HepG2 (cell line): ENCODE measurements around the gene RASSF8. TPM values are rescaled to one million over a fixed set of nuclear protein-coding genes. Genes with fewer than 3 reads are reported as not detected.

ENCODE experiments used
- ATAC-seq: fragments of 200-7000 bp; cut with Tn5 transposase; 3 replicates; pipeline ENCODE4 v1.9.1; 2020; ENCODE audit warnings: mild to moderate bottlenecking, moderate library complexity
- BruUV-seq: library from RNA; stranded (reverse); fragments of 400-500 nt; replicated peaks from 2 replicates; lab custom pipeline; 2021; lab: Mats Ljungman, UMichigan
- CTCF ChIA-PET: fragments of 300-600 bp; formaldehyde crosslinking; extraction: SDS; loops from one replicate; lab custom pipeline; 2021; ENCODE audit warnings: low total read pairs, inconsistent platforms, low intra/inter-chr PET ratio; lab: Yijun Ruan, JAX
- POLR2A ChIA-PET: fragments of 350-600 bp; sonication (Branson Sonifier 250); formaldehyde crosslinking; loops from one replicate; lab custom pipeline; 2020; ENCODE audit warnings: antibody characterized with exemption, inconsistent platforms; lab: Yijun Ruan, JAX
- DNase-seq: peaks from one replicate; pipeline ENCODE4 v3.0.0-alpha.2; 2015; ENCODE audit warnings: low spot score
- FAIRE-seq: peaks from 3 replicates; lab custom pipeline; 2011; peaks lifted over from hg19 to GRCh38; lab: Jason Lieb, UNC
- H2AFZ ChIP-seq: one replicate; pipeline ENCODE4 v1.6.1; 2011; ENCODE audit warnings: low read length, inconsistent platforms
- H3K27ac ChIP-seq: fragments of 300-600 bp; 3 replicates; pipeline ENCODE4 v1.8.0; 2011; ENCODE audit warnings: mixed run types, mild to moderate bottlenecking, mixed read lengths, low read length, inconsistent platforms; ENCODE audit not compliant: insufficient read depth; ENCODE audit errors: extremely low read length
- H3K27me3 ChIP-seq, 2 experiments: fragments of 200-600 bp in 1 of 2; 2 replicates in 1 of 2; 3 replicates in 1 of 2; pipeline versions ENCODE4 v1.6.0 to v1.8.0; 2011; ENCODE audit warnings: low read length in 2 of 2, mild to moderate bottlenecking in 2 of 2, moderate library complexity in 2 of 2, inconsistent platforms in 1 of 2; ENCODE audit not compliant: insufficient read depth in 2 of 2, control insufficient read depth in 1 of 2
- H3K36me3 ChIP-seq, 2 experiments: fragments of 200-600 bp in 1 of 2; replicated peaks in 1 of 2; 2 replicates in 1 of 2; 3 replicates in 1 of 2; pipeline versions ENCODE4 v1.5.1 to v1.8.0; 2011; ENCODE audit warnings: low read length in 2 of 2, inconsistent platforms in 1 of 2; ENCODE audit not compliant: insufficient read depth in 2 of 2, control insufficient read depth in 1 of 2
- H3K4me1 ChIP-seq: 2 replicates; pipeline ENCODE4 v1.5.1; 2012; ENCODE audit warnings: low read length, inconsistent platforms; ENCODE audit not compliant: insufficient read depth
- H3K4me2 ChIP-seq: 2 replicates; pipeline ENCODE4 v1.6.0; 2011; ENCODE audit warnings: low read depth, low read length, inconsistent platforms
- H3K4me3 ChIP-seq, 3 experiments: fragments of 200-600 bp in 1 of 3; sonication (generic), shearing (Covaris generic) in 1 of 3; replicated peaks in 1 of 3; 2 replicates each; pipeline ENCODE4 v1.5.1; 2011 to 2016; ENCODE audit warnings: low read length in 3 of 3, inconsistent platforms in 2 of 3, low read depth in 2 of 3, mild to moderate bottlenecking in 2 of 3, control low read depth in 1 of 3, mixed read lengths in 1 of 3; ENCODE audit not compliant: insufficient read depth in 1 of 3
- H3K79me2 ChIP-seq: one replicate; pipeline ENCODE4 v1.6.1; 2011; ENCODE audit warnings: low read length, inconsistent platforms; ENCODE audit not compliant: insufficient read depth
- H3K9ac ChIP-seq: 2 replicates; pipeline ENCODE4 v1.6.0; 2011; ENCODE audit warnings: mild to moderate bottlenecking, low read depth, low read length, inconsistent platforms; ENCODE audit not compliant: insufficient read depth
- H3K9me3 ChIP-seq: 2 replicates; pipeline ENCODE4 v1.5.1; 2012; ENCODE audit warnings: mild to moderate bottlenecking, low read length
- H4K20me1 ChIP-seq: 2 replicates; pipeline ENCODE4 v1.6.0; 2011; ENCODE audit warnings: inconsistent platforms, mild to moderate bottlenecking, low read length, moderate library complexity; ENCODE audit not compliant: insufficient read depth
- HIC2 ChIP-seq: sonication (generic); formaldehyde crosslinking; IDR thresholded peaks from 2 replicates; pipeline ENCODE4 v1.9.0; 2022; ENCODE audit warnings: low read depth, missing genetic modification reagents
- MED13 ChIP-seq: sonication (generic); formaldehyde crosslinking; IDR thresholded peaks from 2 replicates; pipeline ENCODE4 v1.5.0; 2020; ENCODE audit warnings: missing genetic modification reagents
- NR2F6 ChIP-seq, 2 experiments: IDR thresholded peaks; 2 replicates each; pipeline ENCODE4 v1.6.1; 2016; ENCODE audit warnings: antibody characterized with exemption in 1 of 2, mild to moderate bottlenecking in 1 of 2
- SUZ12 ChIP-seq: fragments of 150-350 bp; IDR thresholded peaks from 2 replicates; pipeline ENCODE4 v1.6.1; 2014; ENCODE audit warnings: low read depth, low read length
- ZBTB14 ChIP-seq: sonication (generic); formaldehyde crosslinking; IDR thresholded peaks from 2 replicates; pipeline ENCODE4 v1.4.0; 2020; ENCODE audit warnings: missing genetic modification reagents
- ZBTB4 ChIP-seq: sonication (generic); formaldehyde crosslinking; IDR thresholded peaks from 2 replicates; pipeline ENCODE4 v1.4.0; 2020; ENCODE audit warnings: missing genetic modification reagents, mild to moderate bottlenecking, borderline replicate concordance
- ZNF343 ChIP-seq: sonication (generic); formaldehyde crosslinking; IDR thresholded peaks from 2 replicates; pipeline ENCODE4 v1.4.0; 2020; ENCODE audit warnings: mild to moderate bottlenecking, missing genetic modification reagents
- ZNF441 ChIP-seq: sonication (generic); formaldehyde crosslinking; IDR thresholded peaks from 2 replicates; pipeline ENCODE4 v1.7.0; 2021; ENCODE audit warnings: missing genetic modification reagents, borderline replicate concordance
- ZNF546 ChIP-seq: sonication (generic); formaldehyde crosslinking; conservative IDR thresholded peaks from 2 replicates; pipeline ENCODE4 v1.8.1; 2023; ENCODE audit warnings: mild to moderate bottlenecking, missing genetic modification reagents
- ZNF776 ChIP-seq: sonication (generic); formaldehyde crosslinking; IDR thresholded peaks from 2 replicates; pipeline ENCODE4 v1.4.0; 2020; ENCODE audit warnings: mild to moderate bottlenecking, missing genetic modification reagents
- ZNF784 ChIP-seq: sonication (generic); formaldehyde crosslinking; IDR thresholded peaks from 2 replicates; pipeline ENCODE4 v1.5.1; 2020; ENCODE audit warnings: missing genetic modification reagents, mild to moderate bottlenecking, borderline replicate concordance
- WGBS: methylation state at CpG from one replicate; pipeline ENCODE4 v1.1.6; 2017; ENCODE audit warnings: low lambda C conversion rate; 5-methylcytosine and 5-hydroxymethylcytosine counted together
- in situ Hi-C: cut with HindIII; loops from 2 replicates; pipeline ENCODE4 v1.10.0; 2017; ENCODE audit warnings: low pct_unique_long_range_greater_than_20kb; ENCODE audit not compliant: extremely low pct_ligation_motif_present
- intact Hi-C: fragments of 100-400 bp; cut with micrococcal nuclease; formaldehyde crosslinking; loops from one replicate; pipeline ENCODE4 v1.10.0; 2022; ENCODE audit not compliant: unreplicated experiment
- polyA plus RNA-seq, 8 experiments: library from polyadenylated mRNA; depleted of rRNA in 3 of 8; stranded (reverse) in 7 of 8; unstranded in 1 of 8; fragments of >200 nt; fragmentation: Illumina TruSeq in 4 of 8; extraction: Trizol in 4 of 8; gene quantifications; 2 replicates each; pipeline versions ENCODE4 v1.2.1 to v1.2.3, GENCODE V29; 2011 to 2016; ENCODE audit warnings: low read depth in 4 of 8, missing spikeins in 1 of 8, mixed read lengths in 1 of 8; ENCODE audit not compliant: insufficient read depth in 1 of 8
- total RNA-seq, 5 experiments: library from RNA; depleted of rRNA; stranded (reverse); fragments of >200 nt; fragmentation: Illumina TruSeq; extraction: Trizol; gene quantifications; 2 replicates each; pipeline ENCODE4 v1.2.3, GENCODE V29; 2016; ENCODE audit warnings: low read depth in 1 of 5

Gene RASSF8
- total and polyA plus RNA-seq, 2 of the 13 experiments (the other 11 are each of a cell fraction or from before 2014, with no cell fraction given) = 0.82 to 9.2 TPM

- no peak for FAIRE-seq
- no peak for ATAC-seq
- H4K20me1 ChIP-seq = no peaks in the 10 kb centered on the region
- 41% methylated on average over 4 of the region's 4 CpGs for WGBS
- no peak overlapping the region for H3K9ac ChIP-seq
- BruUV-seq = no TSS peak
- POLR2A ChIA-PET = no interaction called here
- no peak overlapping the region for H3K27ac ChIP-seq
- peaks cover 11% of the 10 kb centered on the region for H3K4me1 ChIP-seq
- no peaks in the 10 kb centered on the region for H3K36me3 ChIP-seq
- intact Hi-C loops (no loop called here), in situ Hi-C loops (no loop called here)
- H3K79me2 ChIP-seq = no peaks in the 10 kb centered on the region
- no peak overlapping the region for H3K4me3 ChIP-seq
- no peak overlapping the region for H2AFZ ChIP-seq
- H3K9me3 ChIP-seq = no peaks in the 10 kb centered on the region
- CTCF ChIA-PET = no interaction called here
- TF ChIP-seq SUZ12 = no peak
- no peak for TF ChIP-seq HIC2 (CRISPR knock-in tag)
- TF ChIP-seq MED13 (CRISPR knock-in tag) = no peak
- peaks cover 0 to 21% of the 10 kb centered on the region in 2 experiments; a peak in 3 of 5 replicates for H3K27me3 ChIP-seq
- H3K4me2 ChIP-seq = no peak overlapping the region
- DNase-seq = no peak
These were observed 2.5 kb downstream of the RASSF8 start for GRCh38 chr12:25960961-25961360.

DNA sequence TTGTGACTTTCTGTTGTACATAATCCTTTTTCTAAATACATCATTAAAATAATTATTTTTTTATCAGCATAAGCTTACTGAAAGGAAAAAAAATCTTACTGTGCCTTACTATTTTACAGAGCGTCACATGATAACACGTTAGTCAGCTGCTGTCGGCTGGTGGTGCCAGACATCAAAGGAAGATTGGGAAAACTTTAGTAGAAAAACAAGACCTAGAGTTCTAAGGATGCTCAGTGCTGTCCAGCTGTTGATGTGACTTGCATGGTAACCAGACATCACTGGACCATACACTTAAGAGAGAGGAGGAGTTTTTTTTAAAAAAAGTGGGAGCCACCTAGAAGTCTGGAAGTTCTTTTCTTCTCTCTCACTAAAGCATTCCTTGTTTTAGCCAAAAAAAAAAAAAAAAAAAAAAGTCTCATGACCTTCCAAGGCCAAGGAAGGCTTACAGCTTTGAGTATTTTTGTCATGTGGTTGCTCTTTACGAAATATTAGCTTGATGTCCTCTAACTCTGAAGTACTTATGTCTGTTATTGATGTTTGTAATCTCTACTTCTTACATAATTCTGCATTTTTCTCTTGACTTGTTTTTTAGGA is 4.5 kb downstream of the RASSF8 start:
- Histone ChIP-seq H3K4me1 (peaks cover 11% of the 10 kb centered on the region), H3K4me2 (no peak overlapping the region), H3K27ac (no peak overlapping the region), H3K9me3 (no peaks in the 10 kb centered on the region), H3K4me3 (no peak overlapping the region), H3K27me3 (peaks cover 0 to 15% of the 10 kb centered on the region in 2 experiments; a peak in 3 of 5 replicates), H3K79me2 (no peaks in the 10 kb centered on the region), H3K9ac (no peak overlapping the region), H3K36me3 (no peaks in the 10 kb centered on the region), H2AFZ (no peak overlapping the region), H4K20me1 (no peaks in the 10 kb centered on the region)
- no TSS peak for BruUV-seq
- DNase-seq (no peak), ATAC-seq (no peak), FAIRE-seq (no peak)
- in situ Hi-C loops = no loop called here
- CTCF ChIA-PET = no interaction called here
- 72% methylated on average over 4 of the region's 4 CpGs for WGBS
- POLR2A ChIA-PET = no interaction called here
- intact Hi-C loops = no loop called here
- TF ChIP-seq ZBTB4 (CRISPR knock-in tag) (no peak), ZNF776 (CRISPR knock-in tag) (no peak), ZBTB14 (no peak), ZNF343 (CRISPR knock-in tag) (no peak), NR2F6 (IDR thresholded peaks at IDR 0.05) (no peak), NR2F6 (CRISPR knock-in tag; IDR thresholded peaks at IDR 0.05) (no peak), ZNF784 (no peak), ZNF441 (CRISPR knock-in tag) (no peak), ZNF546 (CRISPR knock-in tag) (no peak)
